Fibroblast of gingiva (primary cell): ENCODE results near the gene C15orf62.

Source experiments
- DNase-seq: peaks from one replicate; pipeline ENCODE4 v3.0.0-alpha.2; 2011; ENCODE audit warnings: low read depth

Gene C15orf62

DNA sequence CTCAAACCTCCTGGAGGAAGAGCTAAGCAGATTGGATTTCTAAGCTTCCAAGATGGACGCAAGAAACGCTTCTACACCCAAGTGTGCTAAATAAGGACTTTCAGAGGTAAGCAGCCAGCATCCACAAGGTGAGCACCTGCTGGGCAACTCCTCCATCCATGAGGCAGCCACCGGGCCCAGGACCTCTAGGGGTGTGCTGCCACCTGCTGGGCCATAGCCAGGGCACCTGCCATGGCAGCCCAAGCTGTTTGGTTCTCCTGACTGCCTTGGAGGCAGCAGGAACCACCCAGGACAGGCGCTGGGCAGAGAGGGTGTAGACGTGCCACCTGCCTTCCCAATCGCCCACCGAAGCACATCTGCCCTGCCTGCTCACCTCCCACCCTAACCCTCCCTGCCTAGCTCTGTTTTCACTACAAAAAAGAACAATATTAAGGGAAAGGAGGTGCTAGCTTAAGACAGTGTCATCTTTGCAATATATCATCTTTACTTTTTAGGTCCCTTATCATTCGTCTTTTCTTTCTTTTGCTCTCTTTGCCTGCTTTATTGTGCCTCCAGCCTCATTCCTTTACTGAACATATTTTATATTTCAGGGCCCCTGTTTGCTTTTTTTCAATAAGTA is 12.9 kb downstream of the C15orf62 start:
- DNase-seq: no peak

- no peak for DNase-seq
These were observed 15.4 kb downstream of the C15orf62 start for GRCh38 chr15:40785164-40785563.

GRCh38 chr15:40785814-40786213 is 16.0 kb downstream of the C15orf62 start:
- DNase-seq: no peak

DNA sequence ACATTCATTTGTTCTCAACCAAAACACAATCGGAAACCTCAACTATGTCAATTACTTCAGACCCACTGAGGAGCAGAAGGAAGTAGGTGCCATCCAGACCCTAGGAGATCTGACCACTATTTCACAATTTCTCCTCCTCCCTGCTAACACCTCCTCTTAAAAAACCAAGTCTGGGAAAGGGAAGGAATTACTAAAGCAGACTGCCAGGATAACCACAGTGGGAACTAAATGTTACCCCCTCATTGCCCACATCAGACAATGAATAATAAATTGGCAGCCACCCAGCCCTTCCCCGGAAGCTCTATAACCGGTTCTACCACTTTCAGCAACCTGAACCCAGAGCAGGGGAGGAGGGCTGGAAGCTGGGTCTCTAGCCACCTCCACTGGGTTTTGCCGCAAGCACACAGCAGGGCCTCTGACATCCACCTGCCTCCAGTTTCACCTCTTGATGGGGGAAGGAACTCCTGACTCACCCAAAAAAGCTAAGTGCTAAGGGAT is 17.6 kb downstream of the C15orf62 start:
- peak; percentile 77 for DNase-seq

DNA sequence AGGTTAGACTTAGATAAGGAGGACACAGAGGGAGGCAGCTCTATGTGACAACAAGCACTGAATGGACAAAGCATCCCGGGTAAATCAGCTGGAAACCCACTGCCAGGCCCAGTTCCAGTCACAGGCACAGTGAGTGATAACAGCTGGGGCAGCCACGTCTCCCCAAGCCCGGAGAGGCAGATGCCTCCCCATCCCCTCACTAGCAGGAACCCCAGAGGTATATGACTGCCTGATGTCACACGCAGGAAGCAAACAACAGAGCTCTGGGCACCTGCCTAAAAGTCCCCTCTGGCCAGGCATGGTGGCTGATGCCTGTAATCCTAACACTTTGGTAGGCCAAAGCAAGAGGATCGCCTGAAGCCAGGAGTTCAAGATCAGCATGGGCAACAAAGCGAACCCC is 18.2 kb downstream of the C15orf62 start:
- no peak for DNase-seq

DNA sequence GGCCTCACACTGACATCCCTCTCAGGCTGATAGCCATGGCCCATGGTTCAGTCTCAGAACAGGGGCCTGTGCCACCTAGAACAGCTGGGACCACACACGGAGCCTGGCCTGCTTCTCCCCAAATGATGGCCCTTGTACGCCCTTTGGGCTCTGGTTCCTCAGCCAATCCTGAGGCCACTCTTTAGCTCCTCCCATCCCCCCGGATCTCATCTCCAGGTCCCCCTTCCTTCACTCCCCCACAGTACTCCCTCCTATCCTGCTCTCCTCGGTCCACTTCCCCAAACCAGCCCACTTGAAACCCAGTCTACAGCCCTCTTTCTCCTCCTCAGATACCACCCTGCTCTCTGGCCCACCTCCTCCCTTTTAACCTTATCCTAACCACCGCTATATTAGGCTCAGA is 19.3 kb downstream of the C15orf62 start:
- DNase-seq: no peak

GRCh38 chr15:40789999-40790398 is 20.2 kb downstream of the C15orf62 start:
- DNase-seq: no peak

DNA sequence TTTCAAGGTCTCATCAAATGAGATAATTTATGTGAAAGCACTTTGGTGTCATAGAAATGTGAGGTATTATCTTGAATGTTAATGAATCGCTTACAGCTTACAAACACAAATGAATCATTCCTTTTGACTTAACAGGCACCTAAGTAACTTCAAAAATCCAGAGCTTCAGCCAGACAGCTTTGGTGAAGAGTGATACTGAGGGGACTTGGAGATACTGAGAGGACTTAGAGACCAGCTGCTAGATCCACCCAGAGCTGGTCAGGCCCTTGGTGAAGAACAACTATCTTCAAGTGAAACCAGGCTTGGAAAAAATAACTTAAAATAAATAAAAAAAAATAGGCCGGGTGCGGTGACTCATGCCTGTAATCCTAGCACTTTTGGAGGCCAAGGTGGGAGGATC is 20.9 kb downstream of the C15orf62 start:
- no peak for DNase-seq

DNA sequence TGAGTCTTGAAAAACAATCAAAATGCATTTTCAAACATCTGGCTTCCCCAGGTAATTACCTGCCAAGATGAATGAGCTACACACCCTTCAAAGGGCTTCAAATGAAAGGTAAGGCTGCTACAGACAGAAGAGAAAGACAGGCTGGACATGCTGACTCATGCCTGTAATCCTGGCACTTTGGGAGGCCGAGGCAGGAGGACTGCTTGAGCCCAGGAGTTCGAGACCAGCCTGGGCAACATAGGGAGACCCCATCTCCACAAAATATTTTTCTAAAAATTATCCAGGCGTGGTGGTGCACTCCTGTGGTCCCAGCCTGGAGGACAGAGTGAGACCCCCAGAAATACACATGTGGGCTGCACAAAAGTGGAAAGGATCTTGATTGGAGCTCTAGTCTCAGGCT is 22.6 kb downstream of the C15orf62 start:
- DNase-seq: no peak

DNA sequence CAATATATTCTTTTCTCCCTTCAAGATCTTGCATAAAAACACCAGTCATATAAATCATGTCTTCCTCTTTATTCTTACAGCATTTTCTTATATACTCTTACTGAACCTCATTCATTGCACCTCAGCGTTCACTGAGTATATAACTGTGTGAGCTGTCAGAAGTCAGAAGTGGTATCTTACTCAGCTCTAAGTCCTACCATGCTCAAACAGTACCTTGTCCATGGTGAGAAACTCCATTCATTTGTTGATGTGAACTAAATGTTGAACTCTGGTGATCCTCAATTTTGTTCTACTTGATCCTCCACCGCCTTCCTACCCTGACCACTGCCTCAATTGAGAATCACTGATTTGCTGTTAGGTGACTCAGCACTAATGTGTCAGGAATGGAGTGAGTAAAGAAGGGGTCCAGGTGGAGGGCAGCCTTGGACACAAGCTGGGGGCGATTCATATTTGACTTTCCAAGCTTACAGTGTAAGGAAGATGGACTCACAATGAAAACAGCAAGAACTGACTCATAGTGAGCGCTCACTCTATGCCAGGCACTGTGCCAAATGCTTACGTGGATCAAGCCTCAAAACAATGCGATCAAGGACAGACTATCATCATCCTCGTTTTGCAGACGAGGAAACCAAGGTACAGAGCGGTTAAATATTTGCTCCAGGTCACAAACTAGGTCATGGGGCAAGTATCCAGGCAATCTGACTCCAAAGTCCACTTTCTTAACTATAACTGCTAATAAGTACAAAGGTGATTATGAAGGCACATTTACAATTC is 23.6 kb downstream of the C15orf62 start:
- DNase-seq: peak; percentile 81

DNA sequence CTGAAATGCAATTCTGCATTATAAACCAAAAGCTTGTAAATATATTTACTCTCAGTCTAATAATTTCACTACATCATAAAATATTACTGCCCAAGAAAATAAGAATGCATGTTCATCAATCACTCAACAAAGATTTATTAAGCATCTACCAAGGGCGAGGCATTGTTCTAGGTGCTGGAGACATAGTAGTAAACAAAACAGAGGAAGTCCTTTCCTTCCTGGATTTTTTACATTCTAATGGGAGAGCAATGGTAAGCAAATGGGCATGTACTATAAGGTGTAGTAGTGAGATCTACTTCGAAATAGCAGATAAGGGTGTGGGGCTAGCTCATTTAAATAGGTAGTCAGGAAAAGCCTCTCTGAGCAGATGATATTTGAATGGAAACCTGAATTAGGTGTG is 26.3 kb downstream of the C15orf62 start:
- DNase-seq: no peak

GRCh38 chr15:40796512-40796911 is 26.7 kb downstream of the C15orf62 start:
- no peak for DNase-seq

DNA sequence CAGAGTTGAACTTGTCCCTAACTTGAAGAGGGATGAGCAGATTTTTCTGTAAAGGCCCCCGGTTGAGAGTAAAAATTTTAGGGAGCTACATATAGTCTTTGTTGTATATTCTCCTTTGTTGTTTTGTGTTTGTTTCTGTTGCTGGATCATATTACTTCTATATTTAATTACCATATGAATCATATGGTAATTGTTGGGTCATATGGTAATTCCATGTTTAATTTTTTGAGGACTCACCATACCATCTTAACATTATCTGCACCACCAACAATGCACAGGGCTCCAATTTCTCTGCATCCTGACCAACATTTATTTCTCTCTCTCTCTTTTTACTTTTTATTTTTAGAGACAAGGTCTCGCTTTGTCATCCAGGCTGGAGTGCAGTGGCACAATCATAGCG is 29.7 kb downstream of the C15orf62 start:
- no peak for DNase-seq

DNA sequence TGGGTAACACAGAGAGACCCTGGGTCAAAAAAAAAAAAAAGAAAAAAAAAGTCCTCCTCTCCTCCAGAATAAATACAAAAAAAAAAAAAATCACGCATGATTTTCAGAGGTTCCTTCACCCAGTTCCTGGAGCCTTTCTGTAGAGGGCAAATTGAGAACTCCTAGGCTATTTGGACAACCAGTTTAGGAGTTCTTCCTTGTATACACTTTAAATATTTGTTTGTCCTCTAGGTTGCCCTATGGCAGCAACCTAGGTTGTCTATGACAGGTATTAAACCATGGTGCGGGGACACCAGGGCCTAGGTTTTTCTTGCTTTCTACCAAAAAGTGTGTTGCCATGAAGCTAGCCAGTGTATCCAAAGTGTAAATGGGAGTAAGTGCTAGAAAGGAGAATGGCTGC is 33.3 kb downstream of the C15orf62 start:
- no peak for DNase-seq

- DNase-seq: no peak
These were observed 33.9 kb downstream of the C15orf62 start for GRCh38 chr15:40803688-40804087.

GRCh38 chr15:40806672-40807027 is 36.9 kb downstream of the C15orf62 start:
- DNase-seq: no peak

- peak; percentile 98 for DNase-seq
These were observed 37.5 kb downstream of the C15orf62 start, which contains the start of the genes DNAJC17 and ZFYVE19 for GRCh38 chr15:40807028-40807887. Gene DNAJC17, minus strand, starts transcription at chr15:40807473. Its CDS starts 27 bp downstream, at chr15:40807446. Gene ZFYVE19, plus strand, starts transcription at chr15:40807089. Its CDS starts 501 bp downstream, at chr15:40807590.

- DNase-seq: no peak
These were observed 38.2 kb downstream of the C15orf62 start for GRCh38 chr15:40807888-40808461.

DNA sequence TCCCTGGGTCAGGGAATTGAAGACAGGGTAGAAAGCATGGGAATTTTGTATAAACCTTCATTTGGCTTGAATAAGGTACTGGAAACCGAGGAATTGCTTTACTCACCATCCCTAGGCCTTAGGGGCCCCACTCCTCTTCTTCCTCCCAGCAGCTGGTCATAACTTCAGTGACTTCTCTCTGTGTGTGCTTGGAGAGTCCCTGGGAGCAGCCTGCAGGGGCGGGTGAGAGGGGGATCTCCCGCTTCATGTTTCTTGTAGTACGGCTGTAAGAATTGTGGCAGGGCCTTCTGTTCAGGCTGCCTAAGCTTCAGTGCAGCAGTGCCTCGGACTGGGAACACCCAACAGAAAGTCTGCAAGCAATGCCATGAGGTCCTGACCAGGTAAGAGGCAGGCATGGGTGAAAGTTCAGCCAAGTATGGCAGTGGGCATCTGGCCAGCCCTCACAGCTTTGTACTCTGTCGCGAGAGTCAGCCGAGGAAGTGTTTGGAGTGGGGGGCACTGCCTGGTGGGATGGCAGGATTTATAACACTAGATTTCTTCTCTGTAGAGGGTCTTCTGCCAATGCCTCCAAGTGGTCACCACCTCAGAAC is 39.2 kb downstream of the C15orf62 start:
- no peak for DNase-seq

- no peak for DNase-seq
These were observed 43.1 kb downstream of the C15orf62 start for GRCh38 chr15:40812721-40813425.

DNA sequence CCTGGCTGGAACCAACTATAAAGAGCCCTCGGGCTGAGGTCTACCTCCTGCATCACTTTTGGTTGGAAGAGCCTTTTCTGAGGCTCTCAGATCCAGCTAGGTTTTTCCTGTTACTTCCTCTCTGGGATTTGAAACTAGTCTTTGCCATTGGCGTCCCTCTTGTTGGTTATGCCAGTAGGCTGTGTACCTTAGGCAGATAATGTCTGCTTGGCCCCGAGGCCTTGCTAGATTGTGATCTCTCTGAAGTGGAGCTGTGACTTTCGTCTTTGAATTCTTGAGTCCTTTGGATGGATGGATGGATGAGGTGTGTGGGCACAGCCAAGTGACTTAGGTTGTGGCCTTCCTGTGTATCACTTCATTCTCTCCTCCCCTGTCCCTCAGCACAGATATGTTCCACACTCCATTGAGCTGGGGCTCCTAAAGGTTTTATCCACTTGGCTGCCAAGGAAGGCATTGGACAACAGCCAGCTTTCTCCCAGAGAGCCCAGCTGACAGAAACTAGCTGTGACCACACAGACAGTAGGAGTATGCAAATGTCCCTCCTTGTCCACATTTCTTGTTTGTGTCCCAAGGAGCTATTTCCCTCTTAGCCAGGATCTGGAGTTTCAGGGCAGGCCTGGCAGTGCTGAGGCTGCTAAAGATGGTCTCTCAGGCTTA is 45.4 kb downstream of the C15orf62 start:
- DNase-seq: no peak
